Ishikawa (cell line): ENCODE measurements around the gene PDGFRA.

Source experiments
- RAD21 ChIP-seq: IDR thresholded peaks from 2 replicates; pipeline ENCODE4 v1.6.1; 2012; ENCODE audit warnings: low read depth
- YY1 ChIP-seq: IDR thresholded peaks from 2 replicates; pipeline ENCODE4 v1.6.1; 2012; ENCODE audit warnings: low read depth

GRCh38 chr4:54254116-54254914 lies 25.2 kb downstream of the PDGFRA start:
- TF ChIP-seq RAD21 (no peak), YY1 (no peak)
